ENCODE results near the gene CYBB.

The CYBB gene

GRCh38 chrX:37825215-37825842, 45.5 kb downstream of the CYBB start:
- no peak overlapping the region for H3K4me3 ChIP-seq (replicated peaks; ENCODE audit: low read depth, low read length)
- peak; percentile 52 for DNase-seq (ENCODE audit: low read depth)
- TF ChIP-seq, protein P1, sequence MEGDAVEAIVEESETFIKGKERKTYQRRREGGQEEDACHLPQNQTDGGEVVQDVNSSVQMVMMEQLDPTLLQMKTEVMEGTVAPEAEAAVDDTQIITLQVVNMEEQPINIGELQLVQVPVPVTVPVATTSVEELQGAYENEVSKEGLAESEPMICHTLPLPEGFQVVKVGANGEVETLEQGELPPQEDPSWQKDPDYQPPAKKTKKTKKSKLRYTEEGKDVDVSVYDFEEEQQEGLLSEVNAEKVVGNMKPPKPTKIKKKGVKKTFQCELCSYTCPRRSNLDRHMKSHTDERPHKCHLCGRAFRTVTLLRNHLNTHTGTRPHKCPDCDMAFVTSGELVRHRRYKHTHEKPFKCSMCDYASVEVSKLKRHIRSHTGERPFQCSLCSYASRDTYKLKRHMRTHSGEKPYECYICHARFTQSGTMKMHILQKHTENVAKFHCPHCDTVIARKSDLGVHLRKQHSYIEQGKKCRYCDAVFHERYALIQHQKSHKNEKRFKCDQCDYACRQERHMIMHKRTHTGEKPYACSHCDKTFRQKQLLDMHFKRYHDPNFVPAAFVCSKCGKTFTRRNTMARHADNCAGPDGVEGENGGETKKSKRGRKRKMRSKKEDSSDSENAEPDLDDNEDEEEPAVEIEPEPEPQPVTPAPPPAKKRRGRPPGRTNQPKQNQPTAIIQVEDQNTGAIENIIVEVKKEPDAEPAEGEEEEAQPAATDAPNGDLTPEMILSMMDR (IDR thresholded peaks at IDR 0.05; ENCODE audit: low read length, missing control alignments), result peak; percentile 87

- H3K4me3 ChIP-seq (replicated peaks; ENCODE audit: low read depth, low read length), result no peak overlapping the region
- TF ChIP-seq, protein P1 (IDR thresholded peaks at IDR 0.05; ENCODE audit: low read length, missing control alignments), result no peak
- no peak for DNase-seq (ENCODE audit: low read depth)
Measured at GRCh38 chrX:37829721-37830120, 49.9 kb downstream of the CYBB start.

GRCh38 chrX:37830371-37830770, 50.5 kb downstream of the CYBB start:
- no peak for DNase-seq (ENCODE audit: low read depth)
- TF ChIP-seq, protein P1 (IDR thresholded peaks at IDR 0.05; ENCODE audit: low read length, missing control alignments), result no peak
- H3K4me3 ChIP-seq (replicated peaks; ENCODE audit: low read depth, low read length), result no peak overlapping the region

DNA sequence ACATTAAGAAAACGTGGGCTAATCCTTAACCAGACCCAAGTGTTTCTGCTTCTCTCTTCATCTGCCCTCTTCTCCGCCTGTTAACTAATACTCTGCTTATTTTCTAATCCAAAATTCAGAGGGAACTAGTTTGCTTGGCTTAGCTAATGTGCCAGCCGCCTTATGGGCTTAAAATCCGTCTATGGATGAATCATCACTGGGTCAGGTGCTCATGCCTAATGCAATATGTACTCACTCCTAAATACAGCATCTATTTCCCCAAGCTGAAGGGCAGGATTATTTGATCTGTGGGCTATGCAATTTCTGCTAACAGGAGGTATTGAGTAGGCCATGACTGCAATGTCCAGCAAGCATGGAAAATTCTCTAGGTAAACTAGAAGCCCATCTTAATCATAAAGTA, 55.1 kb downstream of the CYBB start:
- TF ChIP-seq, protein P1 (IDR thresholded peaks at IDR 0.05; ENCODE audit: low read length, missing control alignments), result no peak
- DNase-seq (ENCODE audit: low read depth), result no peak
- H3K4me3 ChIP-seq (replicated peaks; ENCODE audit: low read depth, low read length), result no peak overlapping the region

- TF ChIP-seq, protein P1 (IDR thresholded peaks at IDR 0.05; ENCODE audit: low read length, missing control alignments), result no peak
- no peak for DNase-seq (ENCODE audit: low read depth)
- no peak overlapping the region for H3K4me3 ChIP-seq (replicated peaks; ENCODE audit: low read depth, low read length)
Measured at GRCh38 chrX:37840931-37841330, 61.1 kb downstream of the CYBB start.

GRCh38 chrX:37844622-37845021, 64.8 kb downstream of the CYBB start:
- TF ChIP-seq, protein P1 (IDR thresholded peaks at IDR 0.05; ENCODE audit: low read length, missing control alignments), result no peak
- no peak for DNase-seq (ENCODE audit: low read depth)
- no peak overlapping the region for H3K4me3 ChIP-seq (replicated peaks; ENCODE audit: low read depth, low read length)

DNA sequence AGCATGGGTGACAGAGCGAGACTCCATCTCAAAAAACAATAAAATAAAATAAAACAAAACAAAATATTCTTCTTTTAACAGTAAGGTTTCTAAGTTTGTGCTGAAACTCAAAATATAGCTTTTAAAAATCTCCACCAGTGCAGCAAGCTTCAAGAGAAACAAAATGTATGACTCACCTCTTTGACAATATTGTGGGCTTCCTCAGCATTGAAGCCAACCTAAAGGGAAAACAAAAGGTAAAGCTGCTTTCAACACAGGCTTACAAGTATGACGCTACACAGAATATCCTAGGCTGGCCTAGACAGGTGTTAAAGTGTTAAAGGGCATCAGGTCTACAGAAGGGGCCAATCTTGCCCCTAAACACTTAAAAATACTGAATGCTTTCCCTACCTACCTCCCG, 66.3 kb downstream of the CYBB start:
- TF ChIP-seq, protein P1 (IDR thresholded peaks at IDR 0.05; ENCODE audit: low read length, missing control alignments), result no peak
- peak overlapping the region; percentile 68 for H3K4me3 ChIP-seq (replicated peaks; ENCODE audit: low read depth, low read length)
- DNase-seq (ENCODE audit: low read depth), result no peak
